NCI-H128 (cell line): ENCODE data around the gene ZNF746.

Experiments used
- DNase-seq: peaks from one replicate; lab custom pipeline; 2025; ENCODE audit not compliant: unreplicated experiment; lab: John Stamatoyannopoulos, UW

The ZNF746 gene

GRCh38 chr7:149427893-149428292 is 69.7 kb downstream of the ZNF746 start:
- no peak for DNase-seq

- no peak for DNase-seq
Observed at GRCh38 chr7:149427096-149427680, 70.4 kb downstream of the ZNF746 start.

GRCh38 chr7:149423449-149424110 is 74.0 kb downstream of the ZNF746 start:
- DNase-seq: no peak

- DNase-seq: no peak
Observed at GRCh38 chr7:149422914-149423301, 74.7 kb downstream of the ZNF746 start.
